ENCODE measurements around the gene PPBP.

The PPBP gene

GRCh38 chr4:73988061-73988460 is at the start of gene PPBP:
Gene PPBP, minus strand, starts transcription at chr4:73988190. Its CDS starts 87 bp downstream, at chr4:73988103.
- H3K9me3 ChIP-seq (ENCODE audit: control insufficient read depth, insufficient read depth, low read depth, low read length) = peaks cover 8% of the 10 kb centered on the region
- no peak within 1 kb of the TSS; the same call in 1 of the 2 replicates for H3K27ac ChIP-seq (ENCODE audit: low read depth, low read length)
- H3K4me3 ChIP-seq (ENCODE audit: low read depth, low read length) = no peak within 1 kb of the TSS
- no peaks in the 10 kb centered on the region for H3K27me3 ChIP-seq (ENCODE audit: control insufficient read depth, insufficient read depth, low read length)
- H3K9ac ChIP-seq (ENCODE audit: low read length) = no peak within 1 kb of the TSS
- no peaks in the 10 kb centered on the region for H3K36me3 ChIP-seq (ENCODE audit: control insufficient read depth, insufficient read depth, low read length)
- peaks cover 24% of the 10 kb centered on the region for H3K4me1 ChIP-seq (ENCODE audit: control insufficient read depth, insufficient read depth, low read length)

- H3K36me3 ChIP-seq (ENCODE audit: control insufficient read depth, insufficient read depth, low read length) = no peaks in the 10 kb centered on the region
- H3K27ac ChIP-seq (ENCODE audit: low read depth, low read length) = no peak overlapping the region
- peak overlapping the region; percentile 72 for H3K9ac ChIP-seq (ENCODE audit: low read length)
- no peaks in the 10 kb centered on the region for H3K9me3 ChIP-seq (ENCODE audit: control insufficient read depth, insufficient read depth, low read depth, low read length)
- peaks cover 14% of the 10 kb centered on the region for H3K4me1 ChIP-seq (ENCODE audit: control insufficient read depth, insufficient read depth, low read length)
- peaks cover 9% of the 10 kb centered on the region for H3K27me3 ChIP-seq (ENCODE audit: control insufficient read depth, insufficient read depth, low read length)
- peak overlapping the region; percentile 85 for H3K4me3 ChIP-seq (ENCODE audit: low read depth, low read length)
Measured at GRCh38 chr4:74037076-74037955, 49.3 kb upstream of the PPBP start.

GRCh38 chr4:74033739-74034138 is 45.7 kb upstream of the PPBP start:
- H3K9ac ChIP-seq (ENCODE audit: low read length) = no peak overlapping the region

GRCh38 chr4:74032064-74032463 is 44.1 kb upstream of the PPBP start:
- peaks cover 2% of the 10 kb centered on the region; the same call in 1 of the 2 replicates for H3K4me1 ChIP-seq (ENCODE audit: control insufficient read depth, insufficient read depth, low read length)
- no peak overlapping the region for H3K4me3 ChIP-seq (ENCODE audit: low read depth, low read length)
- no peaks in the 10 kb centered on the region for H3K27me3 ChIP-seq (ENCODE audit: control insufficient read depth, insufficient read depth, low read length)
- no peaks in the 10 kb centered on the region for H3K9me3 ChIP-seq (ENCODE audit: control insufficient read depth, insufficient read depth, low read depth, low read length)
- no peaks in the 10 kb centered on the region for H3K36me3 ChIP-seq (ENCODE audit: control insufficient read depth, insufficient read depth, low read length)
- no peak overlapping the region for H3K9ac ChIP-seq (ENCODE audit: low read length)
- no peak overlapping the region for H3K27ac ChIP-seq (ENCODE audit: low read depth, low read length)

More at GRCh38 chr4:74033739-74034138, 45.7 kb upstream of the PPBP start:
- Histone ChIP-seq H3K9me3 (ENCODE audit: control insufficient read depth, insufficient read depth, low read depth, low read length) (no peaks in the 10 kb centered on the region), H3K4me1 (ENCODE audit: control insufficient read depth, insufficient read depth, low read length) (peaks cover 8% of the 10 kb centered on the region; the same call in 1 of the 2 replicates), H3K36me3 (ENCODE audit: control insufficient read depth, insufficient read depth, low read length) (no peaks in the 10 kb centered on the region), H3K4me3 (ENCODE audit: low read depth, low read length) (no peak overlapping the region), H3K27ac (ENCODE audit: low read depth, low read length) (no peak overlapping the region), H3K27me3 (ENCODE audit: control insufficient read depth, insufficient read depth, low read length) (peaks cover under 1% of the 10 kb centered on the region)

- no peaks in the 10 kb centered on the region for H3K36me3 ChIP-seq (ENCODE audit: control insufficient read depth, insufficient read depth, low read length)
- H3K9me3 ChIP-seq (ENCODE audit: control insufficient read depth, insufficient read depth, low read depth, low read length) = no peaks in the 10 kb centered on the region
- H3K27ac ChIP-seq (ENCODE audit: low read depth, low read length) = no peak overlapping the region
- H3K9ac ChIP-seq (ENCODE audit: low read length) = no peak overlapping the region
- no peak overlapping the region for H3K4me3 ChIP-seq (ENCODE audit: low read depth, low read length)
- no peaks in the 10 kb centered on the region for H3K4me1 ChIP-seq (ENCODE audit: control insufficient read depth, insufficient read depth, low read length)
- no peaks in the 10 kb centered on the region for H3K27me3 ChIP-seq (ENCODE audit: control insufficient read depth, insufficient read depth, low read length)
Measured at GRCh38 chr4:74031576-74031975, 43.6 kb upstream of the PPBP start.

GRCh38 chr4:74030285-74030684 is 42.3 kb upstream of the PPBP start:
- Histone ChIP-seq H3K9me3 (ENCODE audit: control insufficient read depth, insufficient read depth, low read depth, low read length) (no peaks in the 10 kb centered on the region), H3K4me1 (ENCODE audit: control insufficient read depth, insufficient read depth, low read length) (no peaks in the 10 kb centered on the region), H3K27ac (ENCODE audit: low read depth, low read length) (no peak overlapping the region), H3K27me3 (ENCODE audit: control insufficient read depth, insufficient read depth, low read length) (no peaks in the 10 kb centered on the region), H3K36me3 (ENCODE audit: control insufficient read depth, insufficient read depth, low read length) (no peaks in the 10 kb centered on the region), H3K4me3 (ENCODE audit: low read depth, low read length) (no peak overlapping the region), H3K9ac (ENCODE audit: low read length) (no peak overlapping the region)

- Histone ChIP-seq H3K36me3 (ENCODE audit: control insufficient read depth, insufficient read depth, low read length) (no peaks in the 10 kb centered on the region), H3K9ac (ENCODE audit: low read length) (no peak overlapping the region), H3K27ac (ENCODE audit: low read depth, low read length) (no peak overlapping the region), H3K4me3 (ENCODE audit: low read depth, low read length) (no peak overlapping the region), H3K27me3 (ENCODE audit: control insufficient read depth, insufficient read depth, low read length) (no peaks in the 10 kb centered on the region), H3K9me3 (ENCODE audit: control insufficient read depth, insufficient read depth, low read depth, low read length) (no peaks in the 10 kb centered on the region), H3K4me1 (ENCODE audit: control insufficient read depth, insufficient read depth, low read length) (no peaks in the 10 kb centered on the region)
Measured at GRCh38 chr4:74028504-74028903, 40.5 kb upstream of the PPBP start.

- Histone ChIP-seq H3K27me3 (ENCODE audit: control insufficient read depth, insufficient read depth, low read length) (no peaks in the 10 kb centered on the region), H3K27ac (ENCODE audit: low read depth, low read length) (no peak overlapping the region), H3K9me3 (ENCODE audit: control insufficient read depth, insufficient read depth, low read depth, low read length) (no peaks in the 10 kb centered on the region), H3K36me3 (ENCODE audit: control insufficient read depth, insufficient read depth, low read length) (no peaks in the 10 kb centered on the region), H3K9ac (ENCODE audit: low read length) (no peak overlapping the region), H3K4me3 (ENCODE audit: low read depth, low read length) (no peak overlapping the region), H3K4me1 (ENCODE audit: control insufficient read depth, insufficient read depth, low read length) (no peaks in the 10 kb centered on the region)
Measured at GRCh38 chr4:74023709-74024108, 35.7 kb upstream of the PPBP start.

- Histone ChIP-seq H3K36me3 (ENCODE audit: control insufficient read depth, insufficient read depth, low read length) (no peaks in the 10 kb centered on the region), H3K27me3 (ENCODE audit: control insufficient read depth, insufficient read depth, low read length) (no peaks in the 10 kb centered on the region), H3K4me1 (ENCODE audit: control insufficient read depth, insufficient read depth, low read length) (peaks cover 3% of the 10 kb centered on the region), H3K4me3 (ENCODE audit: low read depth, low read length) (no peak overlapping the region), H3K9me3 (ENCODE audit: control insufficient read depth, insufficient read depth, low read depth, low read length) (no peaks in the 10 kb centered on the region), H3K9ac (ENCODE audit: low read length) (no peak overlapping the region), H3K27ac (ENCODE audit: low read depth, low read length) (no peak overlapping the region)
Measured at GRCh38 chr4:74021601-74022000, 33.6 kb upstream of the PPBP start.

- H3K27ac ChIP-seq (ENCODE audit: low read depth, low read length) = no peak overlapping the region
- H3K36me3 ChIP-seq (ENCODE audit: control insufficient read depth, insufficient read depth, low read length) = no peaks in the 10 kb centered on the region
- peaks cover 14% of the 10 kb centered on the region for H3K4me1 ChIP-seq (ENCODE audit: control insufficient read depth, insufficient read depth, low read length)
- no peak overlapping the region for H3K9ac ChIP-seq (ENCODE audit: low read length)
- no peaks in the 10 kb centered on the region for H3K9me3 ChIP-seq (ENCODE audit: control insufficient read depth, insufficient read depth, low read depth, low read length)
- H3K4me3 ChIP-seq (ENCODE audit: low read depth, low read length) = no peak overlapping the region
- H3K27me3 ChIP-seq (ENCODE audit: control insufficient read depth, insufficient read depth, low read length) = no peaks in the 10 kb centered on the region
Measured at GRCh38 chr4:74018771-74019170, 30.8 kb upstream of the PPBP start.

GRCh38 chr4:74018116-74018515 is 30.1 kb upstream of the PPBP start:
- Histone ChIP-seq H3K27me3 (ENCODE audit: control insufficient read depth, insufficient read depth, low read length) (no peaks in the 10 kb centered on the region), H3K4me1 (ENCODE audit: control insufficient read depth, insufficient read depth, low read length) (peaks cover 14% of the 10 kb centered on the region), H3K4me3 (ENCODE audit: low read depth, low read length) (no peak overlapping the region), H3K36me3 (ENCODE audit: control insufficient read depth, insufficient read depth, low read length) (no peaks in the 10 kb centered on the region), H3K9ac (ENCODE audit: low read length) (no peak overlapping the region), H3K9me3 (ENCODE audit: control insufficient read depth, insufficient read depth, low read depth, low read length) (no peaks in the 10 kb centered on the region), H3K27ac (ENCODE audit: low read depth, low read length) (no peak overlapping the region)
